ENCODE data around the gene TMPRSS13. TPM values are rescaled to one million over a fixed set of nuclear protein-coding genes. Genes with fewer than 3 reads are reported as not detected.

The TMPRSS13 gene
- total RNA-seq, 1 experiment from 2014 or later = 53.1 TPM

GRCh38 chr11:117872420-117872961 lies 56.7 kb downstream of the TMPRSS13 start:
- no TSS peak for BruUV-seq (replicated peaks)
- Histone ChIP-seq H3K4me3 (ENCODE audit: low read depth, low read length) (no peak overlapping the region), H3K9me3 (no peaks in the 10 kb centered on the region), H3K27me3 (replicated peaks; ENCODE audit: control insufficient read depth, insufficient read depth, low read length) (peaks cover 9% of the 10 kb centered on the region), H3K36me3 (ENCODE audit: control insufficient read depth, insufficient read depth, low read length) (no peaks in the 10 kb centered on the region), H3K4me1 (peaks cover 13% of the 10 kb centered on the region; the same call in 1 of the 2 replicates)
- ChIA-PET CTCF (interaction anchor here (0.8 kb wide), 1 partner anchor 74 kb away, joined by 3 read pairs; no protein-coding TSS in a partner anchor), POLR2A (no interaction called here)
- Mint-ChIP-seq H3K4me1 (ENCODE audit: low read depth, unreplicated experiment) (peaks cover 6% of the 10 kb centered on the region), H3K4me3 (ENCODE audit: unreplicated experiment) (no peak overlapping the region), H3K27ac (ENCODE audit: unreplicated experiment) (no peak overlapping the region), H3K9me3 (ENCODE audit: unreplicated experiment) (no peaks in the 10 kb centered on the region), H3K36me3 (ENCODE audit: insufficient read depth, unreplicated experiment) (no peaks in the 10 kb centered on the region), H3K27me3 (ENCODE audit: insufficient read depth, unreplicated experiment) (peaks cover 38% of the 10 kb centered on the region)
- no peak for TF ChIP-seq CTCF (IDR thresholded peaks at IDR 0.05; ENCODE audit: insufficient read depth in 1 of 2, low read depth in 1 of 2, low read length in 1 of 2, severe bottlenecking in 1 of 2, unreplicated experiment in 1 of 2)
- no peak for DNase-seq
- intact Hi-C loops (cut with micrococcal nuclease; ENCODE audit: unreplicated experiment) = no loop called here

GRCh38 chr11:117871784-117872183 lies 57.4 kb downstream of the TMPRSS13 start:
- no peak for TF ChIP-seq CTCF (IDR thresholded peaks at IDR 0.05; ENCODE audit: insufficient read depth in 1 of 2, low read depth in 1 of 2, low read length in 1 of 2, severe bottlenecking in 1 of 2, unreplicated experiment in 1 of 2)
- Mint-ChIP-seq H3K36me3 (ENCODE audit: insufficient read depth, unreplicated experiment) (no peaks in the 10 kb centered on the region), H3K4me3 (ENCODE audit: unreplicated experiment) (no peak overlapping the region), H3K4me1 (ENCODE audit: low read depth, unreplicated experiment) (peaks cover 6% of the 10 kb centered on the region), H3K9me3 (ENCODE audit: unreplicated experiment) (no peaks in the 10 kb centered on the region), H3K27ac (ENCODE audit: unreplicated experiment) (no peak overlapping the region), H3K27me3 (ENCODE audit: insufficient read depth, unreplicated experiment) (peaks cover 36% of the 10 kb centered on the region)
- no peak for DNase-seq
- Histone ChIP-seq H3K4me1 (peaks cover 6% of the 10 kb centered on the region; the same call in 1 of the 2 replicates), H3K9me3 (no peaks in the 10 kb centered on the region), H3K4me3 (ENCODE audit: low read depth, low read length) (no peak overlapping the region), H3K36me3 (ENCODE audit: control insufficient read depth, insufficient read depth, low read length) (no peaks in the 10 kb centered on the region), H3K27me3 (replicated peaks; ENCODE audit: control insufficient read depth, insufficient read depth, low read length) (peaks cover 9% of the 10 kb centered on the region)
- ChIA-PET POLR2A (no interaction called here), CTCF (no interaction called here)
- no TSS peak for BruUV-seq (replicated peaks)
- intact Hi-C loops (cut with micrococcal nuclease; ENCODE audit: unreplicated experiment) = no loop called here

- CTCF ChIA-PET = no interaction called here
These were observed 58.0 kb downstream of the TMPRSS13 start for GRCh38 chr11:117871160-117871559.

More at GRCh38 chr11:117871160-117871559, 58.0 kb downstream of the TMPRSS13 start:
- intact Hi-C loops (cut with micrococcal nuclease; ENCODE audit: unreplicated experiment) = no loop called here
- Histone ChIP-seq H3K27me3 (replicated peaks; ENCODE audit: control insufficient read depth, insufficient read depth, low read length) (peaks cover 9% of the 10 kb centered on the region), H3K4me1 (peaks cover 6% of the 10 kb centered on the region; the same call in 1 of the 2 replicates), H3K4me3 (ENCODE audit: low read depth, low read length) (no peak overlapping the region), H3K9me3 (no peaks in the 10 kb centered on the region), H3K36me3 (ENCODE audit: control insufficient read depth, insufficient read depth, low read length) (no peaks in the 10 kb centered on the region)
- Mint-ChIP-seq H3K27me3 (ENCODE audit: insufficient read depth, unreplicated experiment) (peaks cover 34% of the 10 kb centered on the region), H3K36me3 (ENCODE audit: insufficient read depth, unreplicated experiment) (no peaks in the 10 kb centered on the region), H3K9me3 (ENCODE audit: unreplicated experiment) (no peaks in the 10 kb centered on the region), H3K4me1 (ENCODE audit: low read depth, unreplicated experiment) (peaks cover 6% of the 10 kb centered on the region), H3K4me3 (ENCODE audit: unreplicated experiment) (no peak overlapping the region), H3K27ac (ENCODE audit: unreplicated experiment) (no peak overlapping the region)
- no peak for DNase-seq
- no TSS peak for BruUV-seq (replicated peaks)
- no peak for TF ChIP-seq CTCF (IDR thresholded peaks at IDR 0.05; ENCODE audit: insufficient read depth in 1 of 2, low read depth in 1 of 2, low read length in 1 of 2, severe bottlenecking in 1 of 2, unreplicated experiment in 1 of 2)
- POLR2A ChIA-PET = no interaction called here

Data from Caco-2 (cell line).